Mesenchymal stem cell (in vitro differentiated cells and primary cell): ENCODE measurements around the gene ATG2A.

Experiments used
- DNase-seq: peaks from one replicate; pipeline ENCODE4 v3.0.0-alpha.2; 2013
- H2AFZ ChIP-seq: one replicate; pipeline ENCODE4 v1.6.1; 2013; ENCODE audit warnings: low read depth, mild to moderate bottlenecking, control low read depth, inconsistent platforms, low read length, moderate library complexity
- H2AK5ac ChIP-seq: 2 replicates; pipeline ENCODE4 v1.6.1; 2013; ENCODE audit warnings: low read length, moderate library complexity, mild to moderate bottlenecking, inconsistent platforms; ENCODE audit not compliant: severe bottlenecking
- H2BK120ac ChIP-seq: one replicate; pipeline ENCODE4 v1.6.1; 2013; ENCODE audit warnings: low read depth, mild to moderate bottlenecking, inconsistent platforms, low read length, moderate library complexity
- H2BK12ac ChIP-seq, 2 experiments: one replicate each; pipeline ENCODE4 v1.6.1; 2013; ENCODE audit warnings: inconsistent platforms in 2 of 2, low read length in 2 of 2, mild to moderate bottlenecking in 2 of 2, moderate library complexity in 2 of 2, control low read depth in 1 of 2
- H2BK15ac ChIP-seq: one replicate; pipeline ENCODE4 v1.6.1; 2013; ENCODE audit warnings: mild to moderate bottlenecking, low read depth, inconsistent platforms; ENCODE audit not compliant: poor library complexity, severe bottlenecking
- H2BK5ac ChIP-seq: 2 replicates; pipeline ENCODE4 v1.6.1; 2013; ENCODE audit warnings: low read depth, mild to moderate bottlenecking, low read length, control low read depth, inconsistent platforms; ENCODE audit not compliant: poor library complexity, severe bottlenecking
- H3K14ac ChIP-seq, 2 experiments: one replicate each; pipeline ENCODE4 v1.6.1; 2013; ENCODE audit warnings: inconsistent platforms in 2 of 2, low read length in 2 of 2, control low read depth in 1 of 2, mild to moderate bottlenecking in 1 of 2, moderate library complexity in 1 of 2
- H3K18ac ChIP-seq, 2 experiments: one replicate each; pipeline ENCODE4 v1.6.1; 2013; ENCODE audit warnings: inconsistent platforms in 2 of 2, low read length in 2 of 2, control low read depth in 1 of 2, low read depth in 1 of 2, mild to moderate bottlenecking in 1 of 2
- H3K23ac ChIP-seq, 2 experiments: one replicate each; pipeline ENCODE4 v1.6.1; 2013; ENCODE audit warnings: inconsistent platforms in 2 of 2, low read length in 2 of 2, mild to moderate bottlenecking in 2 of 2, moderate library complexity in 2 of 2, control low read depth in 1 of 2
- H3K27ac ChIP-seq: 2 replicates; pipeline ENCODE4 v1.5.1; 2013; ENCODE audit warnings: mild to moderate bottlenecking, moderate library complexity, low read length, control low read depth, inconsistent platforms; ENCODE audit not compliant: poor library complexity, severe bottlenecking
- H3K27me3 ChIP-seq, 2 experiments: 2 replicates each; pipeline versions ENCODE4 v1.6.1 to v1.7.0; 2013; ENCODE audit warnings: low read length in 2 of 2, mild to moderate bottlenecking in 2 of 2, moderate library complexity in 2 of 2, control low read depth in 1 of 2, inconsistent platforms in 1 of 2; ENCODE audit not compliant: control insufficient read depth in 1 of 2, insufficient read depth in 1 of 2
- H3K36me3 ChIP-seq, 2 experiments: 2 replicates each; pipeline versions ENCODE4 v1.6.1 to v1.7.0; 2013; ENCODE audit warnings: low read length in 2 of 2, control low read depth in 1 of 2, inconsistent platforms in 1 of 2, low read depth in 1 of 2, mild to moderate bottlenecking in 1 of 2; ENCODE audit not compliant: insufficient read depth in 2 of 2, control insufficient read depth in 1 of 2
- H3K4ac ChIP-seq, 2 experiments: one replicate each; pipeline ENCODE4 v1.6.1; 2013; ENCODE audit warnings: inconsistent platforms in 2 of 2, low read length in 2 of 2, mild to moderate bottlenecking in 2 of 2, moderate library complexity in 2 of 2, control low read depth in 1 of 2, low read depth in 1 of 2
- H3K4me1 ChIP-seq: 2 replicates; pipeline ENCODE4 v1.6.1; 2013; ENCODE audit warnings: low read depth, low read length, control low read depth; ENCODE audit not compliant: control insufficient read depth, insufficient read depth
- H3K4me2 ChIP-seq: 2 replicates; pipeline ENCODE4 v1.6.1; 2013; ENCODE audit warnings: low read length, mild to moderate bottlenecking, inconsistent platforms; ENCODE audit not compliant: poor library complexity, severe bottlenecking
- H3K4me3 ChIP-seq, 2 experiments: 2 replicates each; pipeline versions ENCODE4 v1.5.1 to v1.7.0; 2013; ENCODE audit warnings: low read length in 2 of 2, mild to moderate bottlenecking in 2 of 2, control low read depth in 1 of 2, low read depth in 1 of 2; ENCODE audit not compliant: insufficient read depth in 1 of 2
- H3K79me1 ChIP-seq: replicated peaks from 2 replicates; pipeline ENCODE4 v1.6.1; 2013; ENCODE audit warnings: mild to moderate bottlenecking, control low read depth, low read length, inconsistent platforms; ENCODE audit not compliant: poor library complexity, severe bottlenecking
- H3K9ac ChIP-seq: 2 replicates; pipeline ENCODE4 v1.7.0; 2013; ENCODE audit warnings: mild to moderate bottlenecking, low read length, moderate library complexity
- H3K9me3 ChIP-seq: 2 replicates; pipeline ENCODE4 v1.7.0; 2013; ENCODE audit warnings: mild to moderate bottlenecking, low read length; ENCODE audit not compliant: control insufficient read depth
- H4K8ac ChIP-seq: one replicate; pipeline ENCODE4 v1.6.1; 2013; ENCODE audit warnings: inconsistent platforms, mild to moderate bottlenecking, low read length, moderate library complexity
- H4K91ac ChIP-seq: one replicate; pipeline ENCODE4 v1.6.1; 2013; ENCODE audit warnings: mild to moderate bottlenecking, low read length, inconsistent platforms
- WGBS: methylation state at CpG from one replicate; pipeline ENCODE4 v1.1.7; 2013; ENCODE audit warnings: mixed read lengths; 5-methylcytosine and 5-hydroxymethylcytosine counted together

ATG2A gene

GRCh38 chr11:64902102-64902900, 14.7 kb downstream of the ATG2A start:
- Histone ChIP-seq H2BK5ac (no peak overlapping the region), H3K9me3 (no peaks in the 10 kb centered on the region)
- 93% methylated on average over 30 of the region's 30 CpGs for WGBS

GRCh38 chr11:64900774-64901173, 16.2 kb downstream of the ATG2A start:
- no peak overlapping the region for H2BK5ac ChIP-seq
- no peak overlapping the region for H2AFZ ChIP-seq
- peaks cover 3% of the 10 kb centered on the region for H3K4me1 ChIP-seq
- no peak overlapping the region for H3K23ac ChIP-seq
- H4K91ac ChIP-seq: no peak overlapping the region
- H3K27me3 ChIP-seq: no peaks in the 10 kb centered on the region
- no peak overlapping the region for H3K27ac ChIP-seq
- H3K4ac ChIP-seq: no peak overlapping the region
- H2BK120ac ChIP-seq: no peak overlapping the region
- no peak overlapping the region for H3K18ac ChIP-seq
- H3K36me3 ChIP-seq: peaks cover 79 to 81% of the 10 kb centered on the region in 2 experiments
- H3K4me3 ChIP-seq: no peak overlapping the region
- H3K79me1 ChIP-seq: peaks cover 3% of the 10 kb centered on the region
- H3K4me2 ChIP-seq: no peak overlapping the region
- DNase-seq: no peak
- no peak overlapping the region for H4K8ac ChIP-seq
- no peak overlapping the region for H2BK12ac ChIP-seq
- no peak overlapping the region for H3K9ac ChIP-seq
- H2BK15ac ChIP-seq: no peak overlapping the region
- H3K14ac ChIP-seq: no peak overlapping the region
- no peaks in the 10 kb centered on the region for H3K9me3 ChIP-seq
- 95% methylated on average over 17 of the region's 17 CpGs for WGBS
- H2AK5ac ChIP-seq: no peak overlapping the region

More at GRCh38 chr11:64902102-64902900, 14.7 kb downstream of the ATG2A start:
- H2AFZ ChIP-seq: no peak overlapping the region
- no peak overlapping the region for H4K91ac ChIP-seq
- no peak overlapping the region for H2BK120ac ChIP-seq
- no peak overlapping the region for H3K4ac ChIP-seq
- no peak overlapping the region for H3K23ac ChIP-seq
- H3K27ac ChIP-seq: no peak overlapping the region
- peaks cover 80 to 83% of the 10 kb centered on the region in 2 experiments for H3K36me3 ChIP-seq
- H4K8ac ChIP-seq: no peak overlapping the region
- H3K9ac ChIP-seq: no peak overlapping the region
- no peak overlapping the region for H2AK5ac ChIP-seq
- H3K18ac ChIP-seq: no peak overlapping the region
- H3K4me3 ChIP-seq: no peak overlapping the region
- no peak overlapping the region for H2BK15ac ChIP-seq
- no peaks in the 10 kb centered on the region for H3K27me3 ChIP-seq
- no peak overlapping the region for H2BK12ac ChIP-seq
- DNase-seq: no peak
- no peak overlapping the region for H3K14ac ChIP-seq
- peaks cover 3% of the 10 kb centered on the region for H3K79me1 ChIP-seq
- peaks cover 6% of the 10 kb centered on the region for H3K4me1 ChIP-seq
- H3K4me2 ChIP-seq: no peak overlapping the region

GRCh38 chr11:64900263-64900678, 16.7 kb downstream of the ATG2A start:
- H3K9me3 ChIP-seq: no peaks in the 10 kb centered on the region

GRCh38 chr11:64898541-64898940, 18.5 kb downstream of the ATG2A start:
- WGBS: 98% methylated on average over 19 of the region's 19 CpGs
- Histone ChIP-seq H3K27me3 (no peaks in the 10 kb centered on the region), H2BK12ac (no peak overlapping the region), H2BK15ac (no peak overlapping the region), H3K27ac (no peak overlapping the region), H3K4me2 (no peak overlapping the region), H3K36me3 (peaks cover 80 to 87% of the 10 kb centered on the region in 2 experiments), H3K9ac (no peak overlapping the region), H4K91ac (no peak overlapping the region), H3K79me1 (peaks cover 3% of the 10 kb centered on the region), H2BK5ac (no peak overlapping the region), H3K4ac (no peak overlapping the region), H2AFZ (no peak overlapping the region), H3K4me1 (peaks cover 11% of the 10 kb centered on the region), H3K23ac (no peak overlapping the region), H4K8ac (no peak overlapping the region), H2BK120ac (no peak overlapping the region), H3K18ac (no peak overlapping the region), H3K9me3 (no peaks in the 10 kb centered on the region), H3K4me3 (no peak overlapping the region), H3K14ac (no peak overlapping the region), H2AK5ac (no peak overlapping the region)
- no peak for DNase-seq

More at GRCh38 chr11:64900263-64900678, 16.7 kb downstream of the ATG2A start:
- Histone ChIP-seq H2AK5ac (no peak overlapping the region), H4K91ac (no peak overlapping the region), H3K4ac (no peak overlapping the region), H4K8ac (no peak overlapping the region), H2BK120ac (no peak overlapping the region), H3K9ac (no peak overlapping the region), H3K27me3 (no peaks in the 10 kb centered on the region), H3K79me1 (peaks cover 3% of the 10 kb centered on the region), H2BK15ac (no peak overlapping the region), H3K23ac (no peak overlapping the region), H3K4me1 (peaks cover 3% of the 10 kb centered on the region), H2AFZ (no peak overlapping the region), H3K4me3 (no peak overlapping the region), H3K4me2 (no peak overlapping the region), H3K14ac (no peak overlapping the region), H2BK12ac (no peak overlapping the region), H3K36me3 (peaks cover 79 to 81% of the 10 kb centered on the region in 2 experiments), H3K18ac (no peak overlapping the region), H3K27ac (no peak overlapping the region), H2BK5ac (no peak overlapping the region)
- 95% methylated on average over 14 of the region's 14 CpGs for WGBS
- no peak for DNase-seq
